22Rv1 (cell line): ENCODE results near the gene CX3CR1.

ENCODE experiments used
- CTCF ChIP-seq: fragments of 450-650 bp; IDR thresholded peaks from 2 replicates; pipeline ENCODE4 v1.5.1; 2017; ENCODE audit warnings: mild to moderate bottlenecking
- ZFX ChIP-seq: fragments of 450-650 bp; IDR thresholded peaks from 2 replicates; pipeline ENCODE4 v1.6.1; 2017; ENCODE audit warnings: antibody characterized with exemption, borderline replicate concordance

GRCh38 chr3:39254806-39255449 lies 24.9 kb downstream of the CX3CR1 start:
- TF ChIP-seq CTCF: no peak
- no peak for TF ChIP-seq ZFX
